Stimulated activated CD4-positive, alpha-beta T cell treated with anti-CD3 and anti-CD28 coated beads, Interleukin-15, amount 100 ng/mL, for 1 hour (primary cell): ENCODE measurements around the gene CRHBP.

Experiments
- DNase-seq, 2 donors: peaks; one replicate each; pipeline ENCODE4 v3.0.0-alpha.2; 2020; ENCODE audit warnings: low read depth in 1 of 2, low spot score in 1 of 2

CRHBP gene

DNA sequence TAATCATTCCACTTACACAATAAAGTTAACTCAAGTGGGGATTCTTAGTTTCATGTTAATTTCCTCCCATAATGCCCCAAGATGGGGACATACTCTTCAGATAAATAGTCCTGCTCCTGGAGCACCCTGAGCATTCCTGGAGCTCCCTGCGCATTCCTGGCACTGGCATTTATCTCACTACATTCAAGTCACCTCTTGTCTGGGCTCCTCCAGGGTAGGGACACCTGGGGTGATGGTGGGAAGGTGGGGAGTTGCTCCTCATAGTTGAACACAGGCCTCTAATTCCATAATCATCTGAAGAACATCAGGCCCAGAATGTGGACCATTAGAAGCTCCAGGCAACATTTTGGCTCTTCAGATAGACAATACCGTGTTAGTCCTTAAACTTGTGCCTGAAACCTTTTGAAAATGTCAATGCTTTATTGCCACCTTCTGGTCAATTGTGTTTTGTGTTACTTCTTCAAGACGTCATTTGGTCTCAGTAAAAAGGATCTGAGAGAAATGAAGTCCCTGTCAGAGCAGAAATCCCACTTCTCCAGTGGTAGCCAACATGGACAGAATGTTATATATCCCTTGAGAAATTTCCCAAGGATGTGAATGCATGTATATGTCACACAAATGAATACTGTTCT, 63.2 kb downstream of the CRHBP start:
- no peak for DNase-seq

DNA sequence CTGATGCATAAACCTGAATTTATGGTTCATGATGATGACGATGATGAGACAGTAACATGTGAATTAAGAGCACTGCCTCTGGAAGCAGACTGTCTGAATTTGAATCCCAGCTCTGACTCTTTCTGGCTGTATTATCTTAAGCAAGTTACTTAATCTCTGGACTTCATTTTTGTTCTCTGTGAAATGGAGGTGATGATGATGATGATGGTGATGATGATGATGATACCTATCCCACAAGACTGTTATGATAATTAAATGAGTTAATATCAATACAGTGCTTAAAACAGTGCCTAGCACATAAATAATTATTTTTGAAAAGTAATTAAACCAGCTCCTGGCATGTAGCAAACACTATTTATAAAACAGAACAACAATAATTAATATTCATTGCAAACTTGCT, 64.1 kb downstream of the CRHBP start:
- no peak for DNase-seq

DNA sequence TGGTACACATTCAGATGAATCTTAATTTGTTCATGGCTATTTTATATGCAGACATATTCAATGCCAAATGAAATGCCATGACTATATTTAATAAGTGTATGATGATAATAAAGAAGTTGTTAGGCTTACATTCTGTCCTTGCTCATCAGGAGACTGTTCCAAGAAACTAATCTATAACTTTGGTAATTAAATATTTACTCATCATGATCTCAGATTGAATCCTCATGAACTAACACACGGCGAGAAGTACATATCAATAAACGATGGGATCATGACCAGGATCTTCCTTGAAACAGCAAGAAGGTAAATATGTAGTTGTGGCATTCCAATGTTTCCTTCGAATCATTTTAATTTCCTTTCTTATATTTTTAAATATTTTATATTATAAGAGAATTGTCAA, 64.8 kb downstream of the CRHBP start:
- DNase-seq: no peak
